Adipocyte (in vitro differentiated cells): ENCODE results near the gene CADPS.

Source experiments
- DNase-seq: peaks from one replicate; pipeline ENCODE4 v3.0.0-alpha.2; 2015; ENCODE audit warnings: low read depth
- H3K27me3 ChIP-seq: replicated peaks from 2 replicates; pipeline ENCODE4 v1.7.0; 2013; ENCODE audit warnings: mild to moderate bottlenecking, low read length, moderate library complexity; ENCODE audit not compliant: control insufficient read depth, insufficient read depth
- H3K36me3 ChIP-seq: 2 replicates; pipeline ENCODE4 v1.7.0; 2013; ENCODE audit warnings: low read length, mild to moderate bottlenecking, moderate library complexity; ENCODE audit not compliant: control insufficient read depth, insufficient read depth, severe bottlenecking
- H3K4me1 ChIP-seq: 2 replicates; pipeline ENCODE4 v1.7.0; 2013; ENCODE audit warnings: mild to moderate bottlenecking, low read length, moderate library complexity; ENCODE audit not compliant: control insufficient read depth, insufficient read depth
- H3K4me3 ChIP-seq: 2 replicates; pipeline ENCODE4 v1.7.0; 2013; ENCODE audit warnings: mild to moderate bottlenecking, low read length, moderate library complexity
- H3K9ac ChIP-seq: 2 replicates; pipeline ENCODE4 v1.7.0; 2013; ENCODE audit warnings: mild to moderate bottlenecking, low read length, moderate library complexity
- H3K9me3 ChIP-seq: 2 replicates; pipeline ENCODE4 v1.7.0; 2013; ENCODE audit warnings: mild to moderate bottlenecking, low read length, moderate library complexity; ENCODE audit not compliant: control insufficient read depth

CADPS gene

GRCh38 chr3:62413687-62414086 is 461.5 kb downstream of the CADPS start:
- Histone ChIP-seq H3K9ac (no peak overlapping the region), H3K27me3 (peaks cover 6% of the 10 kb centered on the region), H3K4me1 (no peaks in the 10 kb centered on the region), H3K4me3 (no peak overlapping the region), H3K36me3 (no peaks in the 10 kb centered on the region), H3K9me3 (no peaks in the 10 kb centered on the region)
- DNase-seq = no peak

DNA sequence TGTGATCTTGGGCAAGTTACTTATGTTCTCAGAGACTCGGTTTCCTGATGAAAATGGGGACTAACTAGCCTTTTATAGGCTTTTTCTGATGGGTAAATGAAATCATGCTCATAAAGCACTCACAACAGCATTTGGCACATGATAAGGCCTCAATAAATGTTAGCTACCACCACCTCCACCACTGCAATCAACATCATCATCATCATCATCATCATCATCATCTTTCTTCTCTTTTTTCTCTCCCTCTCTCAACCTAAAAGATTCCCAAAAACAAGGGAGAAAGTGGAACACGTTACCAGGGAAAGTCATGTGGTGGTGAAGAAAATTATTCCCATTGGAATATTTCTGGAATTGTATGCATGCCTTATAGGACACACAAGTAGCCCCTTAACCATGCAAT is 468.3 kb downstream of the CADPS start:
- no peaks in the 10 kb centered on the region for H3K36me3 ChIP-seq
- H3K27me3 ChIP-seq = peaks cover 14% of the 10 kb centered on the region
- H3K4me3 ChIP-seq = no peak overlapping the region
- DNase-seq = no peak
- no peaks in the 10 kb centered on the region for H3K9me3 ChIP-seq
- H3K4me1 ChIP-seq = no peaks in the 10 kb centered on the region
- H3K9ac ChIP-seq = no peak overlapping the region

DNA sequence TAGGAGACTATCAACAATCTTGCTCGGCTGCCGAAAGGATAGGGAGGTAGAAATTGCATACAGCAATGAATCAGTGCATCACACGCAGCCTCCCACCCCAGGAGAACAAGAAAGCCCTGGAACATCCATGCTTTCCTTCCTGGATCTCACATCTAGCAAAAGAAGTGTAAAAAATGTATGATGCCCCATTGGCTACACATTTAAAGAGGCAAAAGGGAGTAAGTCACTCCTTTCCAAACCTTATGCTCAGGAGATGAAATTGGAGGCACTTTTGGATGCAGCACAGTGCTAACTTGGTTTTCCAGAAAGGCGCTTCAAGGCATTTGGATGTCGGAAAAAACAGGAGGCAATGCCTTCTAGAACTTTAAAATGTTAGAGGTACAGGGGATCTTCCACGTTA is 469.6 kb downstream of the CADPS start:
- peaks cover 14% of the 10 kb centered on the region for H3K27me3 ChIP-seq
- H3K9me3 ChIP-seq = no peaks in the 10 kb centered on the region
- no peak for DNase-seq
- no peaks in the 10 kb centered on the region for H3K36me3 ChIP-seq
- H3K9ac ChIP-seq = no peak overlapping the region
- no peaks in the 10 kb centered on the region for H3K4me1 ChIP-seq
- no peak overlapping the region for H3K4me3 ChIP-seq

DNA sequence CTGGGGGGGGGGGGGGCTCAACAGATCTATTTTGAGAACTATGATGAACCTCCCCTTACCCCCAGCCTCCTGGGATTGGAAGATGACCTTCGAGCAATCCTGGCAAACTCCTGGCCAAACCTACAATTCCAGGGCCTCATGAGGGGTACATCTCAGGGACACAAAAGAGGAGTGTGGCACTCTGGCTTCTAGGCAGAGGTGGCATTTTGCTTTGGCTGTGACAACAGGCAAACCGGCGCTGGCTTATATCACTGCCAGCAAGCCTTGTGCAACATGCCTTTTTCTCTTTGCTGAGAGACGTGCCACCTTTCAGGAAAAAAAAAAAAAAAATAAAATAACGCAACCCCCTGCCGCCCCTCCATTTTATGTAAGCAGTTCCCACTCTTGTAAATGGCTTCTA is 470.1 kb downstream of the CADPS start:
- peaks cover 14% of the 10 kb centered on the region for H3K27me3 ChIP-seq
- H3K4me3 ChIP-seq = no peak overlapping the region
- no peak overlapping the region for H3K9ac ChIP-seq
- no peaks in the 10 kb centered on the region for H3K9me3 ChIP-seq
- H3K4me1 ChIP-seq = no peaks in the 10 kb centered on the region
- no peak for DNase-seq
- no peaks in the 10 kb centered on the region for H3K36me3 ChIP-seq

DNA sequence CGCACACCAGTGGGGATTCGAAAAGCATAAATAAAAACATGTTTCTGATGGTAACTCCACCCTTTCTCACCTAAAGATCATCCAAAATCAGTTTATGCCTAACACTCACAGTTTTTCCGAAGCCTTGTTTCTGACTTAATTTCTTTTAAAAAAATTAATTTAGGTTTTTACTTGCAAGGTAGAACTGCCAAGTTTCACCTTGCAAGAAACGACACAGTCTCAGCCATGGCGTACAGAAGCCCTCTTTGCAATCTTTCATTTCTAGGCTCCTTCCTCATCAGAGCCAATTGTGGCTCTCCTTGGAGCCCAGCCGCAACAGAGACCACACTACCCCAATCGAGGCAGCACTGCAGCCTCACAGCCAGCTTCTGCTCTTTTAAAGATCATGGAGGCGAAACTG is 470.9 kb downstream of the CADPS start:
- H3K36me3 ChIP-seq = no peaks in the 10 kb centered on the region
- H3K27me3 ChIP-seq = peaks cover 14% of the 10 kb centered on the region
- no peak for DNase-seq
- H3K4me1 ChIP-seq = no peaks in the 10 kb centered on the region
- no peaks in the 10 kb centered on the region for H3K9me3 ChIP-seq
- H3K9ac ChIP-seq = no peak overlapping the region
- H3K4me3 ChIP-seq = no peak overlapping the region

- Histone ChIP-seq H3K36me3 (no peaks in the 10 kb centered on the region), H3K9me3 (no peaks in the 10 kb centered on the region), H3K9ac (no peak overlapping the region), H3K4me1 (no peaks in the 10 kb centered on the region), H3K27me3 (peaks cover 9% of the 10 kb centered on the region), H3K4me3 (no peak overlapping the region)
- DNase-seq = no peak
These were observed 471.5 kb downstream of the CADPS start for GRCh38 chr3:62403765-62404164.

DNA sequence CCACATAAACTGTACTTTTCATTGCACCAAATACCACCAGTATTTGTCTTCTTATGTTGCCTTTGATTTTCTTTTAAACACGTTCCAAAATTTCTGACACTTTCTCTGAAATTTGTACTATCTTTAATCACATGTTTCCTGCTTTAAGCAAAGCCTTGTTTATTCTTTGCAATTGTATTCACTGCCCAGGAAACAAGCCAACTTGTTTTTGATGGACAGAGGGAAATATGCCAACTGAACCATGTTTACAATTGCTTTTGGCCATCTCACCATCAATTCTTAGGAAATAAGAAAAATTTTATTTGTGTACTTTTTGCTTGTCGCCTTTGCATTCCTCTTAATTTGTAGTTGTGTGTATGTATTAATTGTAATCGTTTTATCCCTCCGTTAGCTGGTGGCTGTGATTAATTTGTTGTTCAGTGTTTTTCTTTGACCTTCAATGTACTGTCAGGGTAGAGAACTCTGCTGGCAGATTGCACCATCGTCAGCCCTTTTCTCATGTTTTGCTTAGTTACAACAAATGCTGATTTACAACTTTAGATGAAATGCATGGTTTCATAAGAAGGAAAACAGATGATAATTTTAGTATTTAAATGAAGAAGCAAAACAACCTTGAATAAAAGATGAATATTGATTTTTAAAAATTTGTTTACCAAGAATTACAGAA is 482.5 kb downstream of the CADPS start:
- H3K36me3 ChIP-seq = no peaks in the 10 kb centered on the region
- H3K4me3 ChIP-seq = no peak overlapping the region
- H3K9me3 ChIP-seq = peaks cover 7% of the 10 kb centered on the region
- no peak overlapping the region for H3K9ac ChIP-seq
- peaks cover 22% of the 10 kb centered on the region for H3K27me3 ChIP-seq
- DNase-seq = no peak
- no peaks in the 10 kb centered on the region for H3K4me1 ChIP-seq

- peaks cover 7% of the 10 kb centered on the region for H3K9me3 ChIP-seq
- H3K27me3 ChIP-seq = peaks cover 33% of the 10 kb centered on the region
- no peak overlapping the region for H3K4me3 ChIP-seq
These were observed 488.0 kb downstream of the CADPS start for GRCh38 chr3:62387251-62387650.

GRCh38 chr3:62379321-62379798 is 495.9 kb downstream of the CADPS start:
- Histone ChIP-seq H3K9me3 (no peaks in the 10 kb centered on the region), H3K36me3 (no peaks in the 10 kb centered on the region), H3K4me3 (no peak overlapping the region), H3K27me3 (peaks cover 86% of the 10 kb centered on the region), H3K9ac (no peak overlapping the region), H3K4me1 (peaks cover 3% of the 10 kb centered on the region)
- DNase-seq = no peak

More at GRCh38 chr3:62387251-62387650, 488.0 kb downstream of the CADPS start:
- H3K4me1 ChIP-seq = no peaks in the 10 kb centered on the region
- no peak for DNase-seq
- H3K36me3 ChIP-seq = no peaks in the 10 kb centered on the region
- no peak overlapping the region for H3K9ac ChIP-seq

- H3K9me3 ChIP-seq = no peaks in the 10 kb centered on the region
- no peak for DNase-seq
These were observed 496.3 kb downstream of the CADPS start for GRCh38 chr3:62378921-62379320.

GRCh38 chr3:62378311-62378789 is 496.9 kb downstream of the CADPS start:
- H3K4me3 ChIP-seq = no peak overlapping the region
- H3K9me3 ChIP-seq = no peaks in the 10 kb centered on the region
- no peak for DNase-seq
- no peaks in the 10 kb centered on the region for H3K36me3 ChIP-seq
- peaks cover 11% of the 10 kb centered on the region for H3K4me1 ChIP-seq
- no peak overlapping the region for H3K9ac ChIP-seq
- peaks cover 90% of the 10 kb centered on the region for H3K27me3 ChIP-seq

More at GRCh38 chr3:62378921-62379320, 496.3 kb downstream of the CADPS start:
- H3K4me1 ChIP-seq = peaks cover 7% of the 10 kb centered on the region
- H3K27me3 ChIP-seq = peaks cover 90% of the 10 kb centered on the region
- no peak overlapping the region for H3K9ac ChIP-seq
- H3K36me3 ChIP-seq = no peaks in the 10 kb centered on the region
- H3K4me3 ChIP-seq = no peak overlapping the region
